Thoracic aorta (tissue), 2 donors: ENCODE measurements around the gene NRXN2. TPM values are rescaled to one million over a fixed set of nuclear protein-coding genes. Genes with fewer than 3 reads are reported as not detected.

Experiments used
- ATAC-seq: fragments of 150-250 bp; one replicate; pipeline ENCODE4 v1.8.0; 2017; ENCODE audit warnings: low read depth; ENCODE audit not compliant: insufficient number of reproducible peaks, low FRiP score
- DNase-seq: peaks from one replicate; pipeline ENCODE4 v3.0.0-alpha.2; 2020; ENCODE audit warnings: low spot score
- H3K27ac ChIP-seq, 2 donors: fragments of 200-600 bp; sonication (generic); 1 replicate in 1 of 2; 2 replicates in 1 of 2; pipeline ENCODE4 v1.5.1; 2016; ENCODE audit warnings: mild to moderate bottlenecking in 2 of 2, moderate library complexity in 2 of 2
- H3K27me3 ChIP-seq: fragments of 200-600 bp; sonication (generic); replicated peaks from 2 replicates; pipeline ENCODE4 v1.6.0; 2016; ENCODE audit warnings: mild to moderate bottlenecking; ENCODE audit not compliant: insufficient read depth
- H3K36me3 ChIP-seq: fragments of 200-600 bp; sonication (generic); one replicate; pipeline ENCODE4 v1.5.1; 2016
- H3K4me1 ChIP-seq, 2 donors: fragments of 200-600 bp; sonication (generic); 1 replicate in 1 of 2; 2 replicates in 1 of 2; pipeline versions ENCODE4 v1.5.1 to v1.6.0; 2016; ENCODE audit warnings: low read depth in 2 of 2, mild to moderate bottlenecking in 1 of 2; ENCODE audit not compliant: control insufficient read depth in 1 of 2
- H3K4me3 ChIP-seq: fragments of 200-600 bp; sonication (generic); 2 replicates; pipeline ENCODE4 v1.5.1; 2016; ENCODE audit warnings: mild to moderate bottlenecking
- H3K9me3 ChIP-seq: fragments of 200-600 bp; sonication (generic); 2 replicates; pipeline ENCODE4 v1.5.1; 2016
- total RNA-seq, 2 donors: library from RNA; depleted of rRNA; stranded (reverse); fragments of >200 nt; gene quantifications; one replicate each; pipeline versions ENCODE4 v1.1.0 to v1.2.3, GENCODE V29; 2016
- TF ChIP-seq, protein P1 (sequence below): fragments of 200-600 bp; sonication (generic); IDR thresholded peaks from one replicate; pipeline ENCODE4 v1.5.1; 2019; ENCODE audit warnings: antibody characterized with exemption

Gene NRXN2
- total RNA-seq, 2 donors from 2014 or later = 40.3 to 41.3 TPM

DNA sequence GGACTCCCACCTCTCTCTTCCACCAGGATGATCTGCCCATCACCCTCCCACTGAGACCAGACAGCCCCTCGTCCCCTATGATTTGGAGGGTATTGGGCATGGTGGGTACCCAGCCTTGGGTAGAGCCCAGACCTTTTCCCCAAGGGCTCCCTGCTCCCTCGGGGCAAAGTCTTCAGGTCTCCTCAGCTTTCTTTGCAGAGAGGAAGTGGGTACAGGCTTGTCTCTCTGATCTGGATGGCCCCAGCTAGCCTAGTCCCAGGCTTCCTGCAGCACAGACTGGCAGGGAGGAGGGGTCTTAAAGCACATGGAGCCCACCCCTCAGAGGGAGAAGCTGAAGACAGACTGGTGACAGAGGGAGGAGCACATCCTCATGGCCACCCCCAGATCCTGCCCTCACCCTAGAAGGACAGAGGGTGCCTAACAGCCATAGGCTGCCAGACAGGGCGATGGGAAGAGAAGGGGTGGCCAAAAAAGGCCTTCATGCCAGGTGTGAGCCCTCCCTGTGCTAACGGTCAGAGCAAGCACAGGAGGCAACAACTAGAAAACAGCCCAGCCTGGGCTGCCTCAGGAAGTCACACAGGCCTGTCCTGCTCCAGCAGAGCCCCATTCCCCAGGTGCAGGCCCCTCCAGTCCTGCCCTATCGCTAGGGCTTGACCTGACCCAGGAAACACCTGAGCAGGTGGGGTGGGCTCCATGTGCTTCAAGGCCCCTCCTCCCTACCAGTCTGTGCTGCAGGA, 101.5 kb downstream of the NRXN2 start:
- no peak overlapping the region for H3K27ac ChIP-seq
- TF ChIP-seq, protein P1, sequence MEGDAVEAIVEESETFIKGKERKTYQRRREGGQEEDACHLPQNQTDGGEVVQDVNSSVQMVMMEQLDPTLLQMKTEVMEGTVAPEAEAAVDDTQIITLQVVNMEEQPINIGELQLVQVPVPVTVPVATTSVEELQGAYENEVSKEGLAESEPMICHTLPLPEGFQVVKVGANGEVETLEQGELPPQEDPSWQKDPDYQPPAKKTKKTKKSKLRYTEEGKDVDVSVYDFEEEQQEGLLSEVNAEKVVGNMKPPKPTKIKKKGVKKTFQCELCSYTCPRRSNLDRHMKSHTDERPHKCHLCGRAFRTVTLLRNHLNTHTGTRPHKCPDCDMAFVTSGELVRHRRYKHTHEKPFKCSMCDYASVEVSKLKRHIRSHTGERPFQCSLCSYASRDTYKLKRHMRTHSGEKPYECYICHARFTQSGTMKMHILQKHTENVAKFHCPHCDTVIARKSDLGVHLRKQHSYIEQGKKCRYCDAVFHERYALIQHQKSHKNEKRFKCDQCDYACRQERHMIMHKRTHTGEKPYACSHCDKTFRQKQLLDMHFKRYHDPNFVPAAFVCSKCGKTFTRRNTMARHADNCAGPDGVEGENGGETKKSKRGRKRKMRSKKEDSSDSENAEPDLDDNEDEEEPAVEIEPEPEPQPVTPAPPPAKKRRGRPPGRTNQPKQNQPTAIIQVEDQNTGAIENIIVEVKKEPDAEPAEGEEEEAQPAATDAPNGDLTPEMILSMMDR = no peak
- H3K27me3 ChIP-seq = no peaks in the 10 kb centered on the region
- H3K4me1 ChIP-seq = no peaks in the 10 kb centered on the region
- H3K36me3 ChIP-seq = peaks cover 24% of the 10 kb centered on the region
- no peaks in the 10 kb centered on the region for H3K9me3 ChIP-seq
- ATAC-seq (no peak), DNase-seq (no peak)
- H3K4me3 ChIP-seq = no peak overlapping the region

DNA sequence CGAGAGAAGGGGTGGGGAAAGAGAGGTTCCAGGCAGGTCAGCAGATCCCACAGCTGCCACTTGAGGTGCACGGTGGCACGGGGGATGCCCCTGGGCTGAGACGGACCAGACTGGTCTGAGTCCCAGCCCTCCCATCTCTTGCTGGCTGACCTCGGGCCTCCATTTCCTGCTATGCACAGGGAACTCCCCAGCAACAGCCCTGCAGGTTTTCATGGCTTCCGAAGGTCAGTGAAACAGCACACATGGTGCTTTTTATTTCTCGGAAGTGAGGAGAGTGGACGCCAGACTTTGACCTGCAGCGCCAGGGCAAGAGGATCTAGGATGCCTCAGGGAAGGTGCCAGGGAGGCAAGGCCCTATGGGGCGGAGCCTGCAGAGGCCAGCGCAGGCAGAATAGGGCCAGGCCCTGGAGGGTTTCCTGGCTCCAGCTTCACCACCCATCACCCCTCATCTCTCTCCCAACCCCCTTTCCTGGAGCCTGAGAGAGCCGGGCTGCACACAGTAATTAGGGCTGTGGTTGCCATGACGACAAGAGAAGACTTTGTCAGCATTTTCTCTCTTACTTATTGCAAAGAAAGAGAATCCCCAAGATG, 102.5 kb downstream of the NRXN2 start:
- H3K4me3 ChIP-seq = no peak overlapping the region
- H3K27ac ChIP-seq = no peak overlapping the region
- H3K4me1 ChIP-seq = no peaks in the 10 kb centered on the region
- TF ChIP-seq, protein P1 = no peak
- no peaks in the 10 kb centered on the region for H3K27me3 ChIP-seq
- H3K36me3 ChIP-seq = peaks cover 21% of the 10 kb centered on the region
- no peak for DNase-seq
- no peak for ATAC-seq
- H3K9me3 ChIP-seq = no peaks in the 10 kb centered on the region

DNA sequence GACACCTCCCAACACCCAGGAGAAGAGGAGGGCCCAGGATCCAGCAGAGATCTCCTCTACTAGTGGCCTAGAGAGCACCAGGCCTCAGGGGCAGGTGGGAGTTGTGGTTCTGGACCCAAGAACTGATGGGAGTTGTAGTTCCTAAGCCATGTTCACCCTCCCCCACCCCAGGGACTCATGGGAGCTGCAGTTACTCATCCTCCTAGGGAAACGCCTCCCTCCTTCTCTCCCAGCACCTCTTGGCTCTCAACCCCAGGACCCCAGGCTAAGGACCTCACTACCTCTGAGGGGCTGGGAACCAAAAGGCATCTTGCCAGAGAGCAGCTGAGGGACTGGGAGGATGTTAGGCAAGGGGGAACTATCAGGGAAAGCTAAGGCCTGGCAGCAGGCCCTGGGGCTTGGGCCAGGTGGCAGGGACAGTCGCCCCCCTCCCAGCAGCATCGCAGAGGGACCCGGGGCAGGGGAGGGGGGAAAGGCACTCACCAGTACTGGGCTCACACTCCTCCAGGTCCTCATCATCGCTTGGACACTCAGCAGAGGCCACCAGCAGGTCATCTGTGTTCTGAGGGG, 103.1 kb downstream of the NRXN2 start:
- no peaks in the 10 kb centered on the region for H3K27me3 ChIP-seq
- H3K27ac ChIP-seq = no peak overlapping the region
- TF ChIP-seq, protein P1 = no peak
- H3K36me3 ChIP-seq = peaks cover 24% of the 10 kb centered on the region
- ATAC-seq (no peak), DNase-seq (no peak)
- no peaks in the 10 kb centered on the region for H3K9me3 ChIP-seq
- no peaks in the 10 kb centered on the region for H3K4me1 ChIP-seq
- H3K4me3 ChIP-seq = no peak overlapping the region

DNA sequence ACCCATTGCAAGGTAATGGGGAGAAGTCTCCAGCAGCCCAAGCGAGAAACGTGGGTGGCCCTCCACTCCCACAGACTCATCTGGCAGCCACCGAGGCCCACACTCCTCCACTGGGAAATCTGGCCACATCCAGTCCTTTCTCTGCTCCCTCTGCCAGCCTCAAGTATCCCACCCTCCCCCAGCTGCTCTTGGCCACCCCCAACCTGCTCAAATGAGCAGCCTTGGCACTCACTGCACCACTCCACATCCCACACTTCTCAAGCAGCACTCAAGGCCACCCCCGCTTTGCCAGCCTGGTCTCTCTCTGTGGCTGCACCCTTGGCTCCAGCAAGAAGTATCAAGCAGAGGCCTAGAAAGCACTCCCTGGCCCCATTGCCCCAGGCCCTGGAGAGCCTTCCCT, 103.8 kb downstream of the NRXN2 start:
- Histone ChIP-seq H3K4me3 (no peak overlapping the region), H3K27ac (no peak overlapping the region), H3K9me3 (no peaks in the 10 kb centered on the region), H3K27me3 (no peaks in the 10 kb centered on the region), H3K4me1 (no peaks in the 10 kb centered on the region), H3K36me3 (peaks cover 24% of the 10 kb centered on the region)
- DNase-seq (no peak), ATAC-seq (no peak)
- TF ChIP-seq, protein P1 = no peak

DNA sequence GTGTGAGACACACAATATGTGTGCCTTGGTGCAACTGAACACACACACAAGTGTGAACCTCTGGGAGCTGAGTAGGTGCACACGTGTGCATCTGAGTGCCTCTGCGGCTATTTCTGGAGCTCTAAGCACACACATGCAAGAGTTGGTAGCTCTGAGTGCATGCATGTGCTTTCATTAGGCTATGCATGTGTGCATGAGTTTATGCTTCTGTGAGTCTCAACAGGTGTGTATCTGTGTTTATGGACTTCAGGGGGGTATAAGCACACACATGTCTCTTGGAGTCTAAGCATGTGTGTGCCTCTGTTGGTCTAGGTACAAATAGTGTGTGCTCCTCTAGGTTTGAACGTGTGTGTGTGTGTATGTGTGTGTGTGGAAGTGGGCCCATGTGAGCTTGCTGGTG, 106.2 kb downstream of the NRXN2 start:
- H3K27me3 ChIP-seq = no peaks in the 10 kb centered on the region
- TF ChIP-seq, protein P1 = no peak
- no peak for DNase-seq
- no peaks in the 10 kb centered on the region for H3K9me3 ChIP-seq
- H3K36me3 ChIP-seq = peaks cover 17% of the 10 kb centered on the region
- no peak overlapping the region for H3K27ac ChIP-seq
- H3K4me3 ChIP-seq = no peak overlapping the region
- ATAC-seq = no peak
- no peaks in the 10 kb centered on the region for H3K4me1 ChIP-seq
